HCT116 (cell line): ENCODE data around the gene SIL1. TPM values are rescaled to one million over a fixed set of nuclear protein-coding genes. Genes with fewer than 3 reads are reported as not detected.
"Not testable (repeated sequence)": the region's sequence is repeated elsewhere in the genome, so short reads cannot be mapped to it uniquely, and the experiment has no call there.

Experiments
- ATAC-seq: fragments of 200-7000 bp; cut with Tn5 transposase; 2 replicates; pipeline ENCODE4 v1.9.1; 2020; ENCODE audit warnings: mild to moderate bottlenecking, moderate library complexity
- BruUV-seq: library from RNA; stranded (reverse); fragments of 400-500 nt; replicated peaks from 2 replicates; lab custom pipeline; 2021; lab: Mats Ljungman, UMichigan
- CTCF ChIA-PET: fragments of 300-600 bp; sonication (Branson Sonifier 250); formaldehyde crosslinking; loops from one replicate; lab custom pipeline; 2021; ENCODE audit warnings: antibody characterized with exemption; lab: Charles Lee
- POLR2A ChIA-PET: fragments of 300-600, 350-600 bp; sonication (Branson Sonifier 250); formaldehyde crosslinking; loops from one replicate; lab custom pipeline; 2021; ENCODE audit warnings: antibody characterized with exemption; lab: Charles Lee
- RAD21 ChIA-PET, 2 experiments: fragments of 300-600 bp; sonication (Branson Sonifier 250); formaldehyde crosslinking; loops; one replicate each; lab custom pipeline; 2023; ENCODE audit warnings: low total read pairs in 2 of 2; ENCODE audit not compliant: uncharacterized antibody in 2 of 2, unreplicated experiment in 2 of 2, low non-redundant PET in 1 of 2; lab: Charles Lee
- DNase-seq: peaks from one replicate; pipeline ENCODE4 v3.0.0-alpha.2; 2010; ENCODE audit warnings: low read depth, low spot score
- H2AFZ ChIP-seq: fragments of 200-600 bp; shearing (Covaris generic), sonication (generic); 2 replicates; pipeline ENCODE4 v1.6.1; 2017; ENCODE audit warnings: low read depth, mixed run types, mixed read lengths, antibody characterized with exemption, low read length; ENCODE audit not compliant: poor library complexity, severe bottlenecking
- H3K27ac ChIP-seq: 2 replicates; pipeline ENCODE4 v1.5.1; 2012; ENCODE audit warnings: low read depth, low read length
- H3K27me3 ChIP-seq: fragments of 200-600 bp; sonication (generic); 2 replicates; pipeline ENCODE4 v1.6.1; 2016; ENCODE audit warnings: mixed run types, low read length, mixed read lengths; ENCODE audit not compliant: insufficient read depth
- H3K36me3 ChIP-seq, 2 experiments: fragments of 200-500 bp in 1 of 2; fragments of 200-600 bp in 1 of 2; sonication (Bioruptor generic) in 1 of 2; sonication (generic) in 1 of 2; 2 replicates each; pipeline versions ENCODE4 v1.5.1 to v1.6.1; 2014 to 2016; ENCODE audit warnings: low read length in 2 of 2, inconsistent platforms in 1 of 2, mixed read lengths in 1 of 2, mixed run types in 1 of 2; ENCODE audit not compliant: insufficient read depth in 2 of 2, control insufficient read depth in 1 of 2
- H3K4me1 ChIP-seq, 2 experiments: fragments of 200-600 bp in 1 of 2; sonication (generic) in 1 of 2; 2 replicates each; pipeline versions ENCODE4 v1.5.1 to v1.6.1; 2012 to 2017; ENCODE audit warnings: low read length in 2 of 2, inconsistent platforms in 1 of 2, mild to moderate bottlenecking in 1 of 2, mixed read lengths in 1 of 2, mixed run types in 1 of 2, moderate library complexity in 1 of 2; ENCODE audit not compliant: insufficient read depth in 2 of 2, control insufficient read depth in 1 of 2
- H3K4me2 ChIP-seq: fragments of 200-600 bp; sonication (generic); 2 replicates; pipeline ENCODE4 v1.6.1; 2017; ENCODE audit warnings: mixed run types, low read length, mixed read lengths
- H3K4me3 ChIP-seq, 2 experiments: fragments of 200-600 bp in 1 of 2; sonication (generic) in 1 of 2; replicated peaks in 1 of 2; 2 replicates each; pipeline ENCODE4 v1.5.1; 2011 to 2016; ENCODE audit warnings: low read length in 2 of 2, control low read depth in 1 of 2, low read depth in 1 of 2, mild to moderate bottlenecking in 1 of 2, mixed read lengths in 1 of 2, mixed run types in 1 of 2
- H3K79me2 ChIP-seq: fragments of 200-600 bp; sonication (generic); 2 replicates; pipeline ENCODE4 v1.6.1; 2017; ENCODE audit warnings: mild to moderate bottlenecking, mixed run types, low read length, moderate library complexity, mixed read lengths; ENCODE audit not compliant: insufficient read depth
- H3K9ac ChIP-seq: fragments of 200-600 bp; sonication (generic); 2 replicates; pipeline ENCODE4 v1.6.1; 2016; ENCODE audit warnings: low read length, mixed read lengths
- H3K9me2 ChIP-seq: fragments of 200-600 bp; sonication (generic), shearing (Covaris generic); 2 replicates; pipeline ENCODE4 v1.6.1; 2017; ENCODE audit warnings: mixed run types, mild to moderate bottlenecking, moderate library complexity; ENCODE audit not compliant: insufficient read depth
- H3K9me3 ChIP-seq, 2 experiments: fragments of 200-500 bp in 1 of 2; fragments of 200-600 bp in 1 of 2; sonication (Bioruptor generic) in 1 of 2; sonication (generic) in 1 of 2; 2 replicates each; pipeline ENCODE4 v1.6.1; 2014 to 2017; ENCODE audit warnings: low read length in 2 of 2, mixed read lengths in 2 of 2, inconsistent platforms in 1 of 2, low read depth in 1 of 2, mild to moderate bottlenecking in 1 of 2, mixed run types in 1 of 2, moderate library complexity in 1 of 2; ENCODE audit not compliant: control insufficient read depth in 1 of 2, insufficient read depth in 1 of 2
- H4K20me1 ChIP-seq: fragments of 200-600 bp; sonication (generic), shearing (Covaris generic); 2 replicates; pipeline ENCODE4 v1.6.1; 2017; ENCODE audit warnings: mixed run types, mild to moderate bottlenecking, moderate library complexity; ENCODE audit not compliant: insufficient read depth
- CBX3 ChIP-seq: IDR thresholded peaks from 2 replicates; pipeline ENCODE4 v1.6.1; 2012; ENCODE audit warnings: low read depth
- JUND ChIP-seq: IDR thresholded peaks from 2 replicates; pipeline ENCODE4 v1.6.1; 2012
- intact Hi-C: fragments of 100-400 bp; cut with micrococcal nuclease; formaldehyde crosslinking; loops from 2 replicates; pipeline ENCODE4 v1.10.0; 2022
- total RNA-seq: library from RNA; stranded (reverse); gene quantifications from one replicate; pipeline ENCODE4 v1.2.1, GENCODE V29; 2021; ENCODE audit not compliant: unreplicated experiment

Gene SIL1
- total RNA-seq, 1 experiment from 2014 or later: 34.0 TPM

GRCh38 chr5:139180850-139181249 lies 17.3 kb downstream of the SIL1 start:
- DNase-seq: no peak
- Histone ChIP-seq H3K9ac (no peak overlapping the region), H4K20me1 (no peaks in the 10 kb centered on the region), H3K9me3 (no peaks in the 10 kb centered on the region), H3K4me3 (no peak overlapping the region), H3K4me1 (peaks cover 14 to 21% of the 10 kb centered on the region in 2 experiments), H3K36me3 (no peaks in the 10 kb centered on the region), H3K27ac (no peak overlapping the region), H3K79me2 (peaks cover 3% of the 10 kb centered on the region; the same call in 1 of the 2 replicates), H3K9me2 (no peaks in the 10 kb centered on the region), H3K4me2 (no peak overlapping the region), H3K27me3 (no peaks in the 10 kb centered on the region), H2AFZ (no peak overlapping the region)
- no TSS peak for BruUV-seq
- RAD21 ChIA-PET: no interaction called here
- POLR2A ChIA-PET: no interaction called here
- TF ChIP-seq JUND: no peak
- TF ChIP-seq CBX3: no peak
- intact Hi-C loops: no loop called here
- ATAC-seq: no peak
- CTCF ChIA-PET: no interaction called here

- H3K9ac ChIP-seq, H3K27ac ChIP-seq, DNase-seq, BruUV-seq, H3K4me2 ChIP-seq, ATAC-seq, CTCF ChIA-PET, H4K20me1 ChIP-seq, POLR2A ChIA-PET, H3K9me3 ChIP-seq, H3K27me3 ChIP-seq, H3K79me2 ChIP-seq, H2AFZ ChIP-seq, H3K4me3 ChIP-seq, intact Hi-C loops, RAD21 ChIA-PET, H3K36me3 ChIP-seq, H3K9me2 ChIP-seq: not testable (repeated sequence)
- peaks cover 14 to 21% of the 10 kb centered on the region in 2 experiments for H3K4me1 ChIP-seq
Measured at GRCh38 chr5:139179778-139180513, 18.2 kb downstream of the SIL1 start.
